NCI-H2107 treated with DMSO at 0.1 percent for 48 hours (cell line): Measurements from ENCODE around the gene STX1A.

Source experiments
- DNase-seq: peaks from one replicate; lab custom pipeline; 2025; ENCODE audit not compliant: unreplicated experiment; lab: John Stamatoyannopoulos, UW

STX1A gene

GRCh38 chr7:73718905-73719805, at the start of gene STX1A:
STX1A (minus strand) TSS chr7:73719669; CDS start chr7:73719631, 38 bp downstream.
- peak; percentile 14 for DNase-seq

GRCh38 chr7:73768641-73769480, 49.4 kb upstream of the STX1A start:
- no peak for DNase-seq

GRCh38 chr7:73766556-73767229, 47.2 kb upstream of the STX1A start:
- no peak for DNase-seq

DNA sequence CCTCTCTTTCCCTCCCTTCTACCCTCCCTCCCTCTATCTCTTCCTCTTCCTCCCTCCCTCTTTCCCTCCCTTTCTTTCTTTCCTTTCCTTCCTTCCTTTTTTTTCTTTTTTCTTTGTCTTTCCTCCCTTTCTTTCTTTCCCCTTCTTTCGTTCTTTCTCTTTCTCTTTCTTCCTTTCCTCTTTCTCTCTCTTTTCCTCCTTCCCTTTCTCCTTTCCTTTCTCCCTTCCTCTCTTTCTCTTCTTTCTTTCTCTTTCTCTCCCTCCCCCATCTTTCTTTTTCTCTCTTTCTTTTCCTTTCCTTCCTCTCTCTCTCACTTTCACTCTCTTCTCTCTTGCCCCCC, 43.2 kb upstream of the STX1A start:
- no peak for DNase-seq

DNA sequence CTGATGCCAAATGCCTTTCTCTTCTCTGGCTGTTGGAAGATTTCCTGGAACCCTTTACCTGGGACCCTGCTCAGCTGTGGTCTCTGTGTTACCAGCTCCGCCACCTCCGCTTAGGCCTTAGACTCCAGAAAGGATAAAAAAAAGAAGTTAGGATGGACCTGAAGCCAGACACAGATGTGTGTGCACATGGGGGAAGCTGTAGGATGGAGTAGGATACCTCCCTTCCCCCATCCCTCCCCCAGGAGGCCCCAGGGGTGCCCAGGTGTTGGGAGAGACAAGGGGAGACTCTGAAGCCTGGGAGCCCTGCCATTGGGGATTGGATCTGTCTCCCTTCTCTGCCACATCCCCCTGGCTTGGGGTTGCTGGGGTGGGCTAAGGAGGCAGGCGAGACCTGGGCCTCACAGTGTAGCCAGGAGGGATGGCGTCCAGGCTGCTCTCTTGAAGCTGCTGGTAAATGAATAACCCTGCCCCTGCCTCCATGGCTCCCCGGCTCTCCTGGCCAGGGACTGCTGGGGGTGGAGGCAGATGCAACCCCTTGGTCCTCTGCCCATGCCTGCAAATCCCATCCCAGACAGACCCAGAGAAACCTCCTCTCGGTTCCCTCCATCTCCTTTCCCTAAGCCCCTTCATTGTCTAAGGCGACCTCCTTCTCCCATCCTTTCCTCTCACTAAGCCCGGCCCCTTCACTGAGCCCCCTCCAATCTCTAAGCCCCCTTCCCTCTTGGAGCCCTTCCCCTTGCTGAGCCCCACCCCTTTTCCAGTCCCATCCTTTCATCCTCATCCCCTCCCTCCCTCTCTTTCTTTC, 42.6 kb upstream of the STX1A start:
- DNase-seq = no peak

GRCh38 chr7:73758581-73759138, 39.2 kb upstream of the STX1A start:
- DNase-seq = no peak

GRCh38 chr7:73749931-73750776, 30.7 kb upstream of the STX1A start:
- DNase-seq = no peak

- DNase-seq = no peak
Measured at GRCh38 chr7:73746378-73746777, 26.9 kb upstream of the STX1A start.

- peak; percentile 98 for DNase-seq
Measured at GRCh38 chr7:73742753-73743641, 23.5 kb upstream of the STX1A start.

DNA sequence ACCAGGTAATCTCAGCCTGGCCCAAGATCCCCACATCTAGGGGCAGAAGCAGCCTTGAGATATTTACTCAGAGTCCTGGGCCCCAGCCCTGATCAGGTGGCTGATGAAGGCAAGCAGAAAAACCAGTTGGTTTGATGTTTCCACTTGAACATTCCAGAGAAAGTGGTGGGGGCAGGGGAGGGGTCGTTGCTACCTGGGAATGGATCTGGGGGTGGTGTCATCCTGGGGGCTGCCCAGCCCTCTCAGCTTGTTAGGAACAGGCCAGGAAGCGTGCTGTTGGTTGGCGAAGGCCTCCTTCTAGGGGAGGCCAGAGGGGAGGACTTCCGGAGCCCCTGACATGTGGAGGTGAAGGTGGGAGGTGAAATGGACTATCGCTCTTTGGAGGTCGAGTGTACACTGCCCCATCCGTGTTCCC, 22.9 kb upstream of the STX1A start:
- DNase-seq = peak; percentile 48

- DNase-seq = peak; percentile 94
Measured at GRCh38 chr7:73741600-73741999, 22.1 kb upstream of the STX1A start.

DNA sequence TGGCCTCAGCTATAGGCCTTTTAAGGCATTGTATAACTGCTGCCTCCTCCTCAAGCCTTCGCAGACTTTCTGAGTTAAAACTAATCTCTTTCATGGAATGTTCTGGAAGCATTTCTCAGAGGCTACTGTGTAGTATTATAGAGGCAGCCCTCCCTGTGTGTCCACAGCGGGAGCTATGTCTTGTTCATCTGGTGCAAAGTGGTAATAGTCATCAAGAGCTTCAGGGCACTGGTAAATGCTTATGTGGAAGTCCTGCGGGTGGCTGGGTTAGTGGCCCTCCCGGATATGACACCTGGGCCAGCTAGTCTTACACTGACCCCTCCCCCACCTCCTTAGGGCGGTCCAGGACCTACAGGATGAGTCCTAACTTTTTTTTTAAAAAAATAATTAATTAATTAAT, 21.3 kb upstream of the STX1A start:
- no peak for DNase-seq

DNA sequence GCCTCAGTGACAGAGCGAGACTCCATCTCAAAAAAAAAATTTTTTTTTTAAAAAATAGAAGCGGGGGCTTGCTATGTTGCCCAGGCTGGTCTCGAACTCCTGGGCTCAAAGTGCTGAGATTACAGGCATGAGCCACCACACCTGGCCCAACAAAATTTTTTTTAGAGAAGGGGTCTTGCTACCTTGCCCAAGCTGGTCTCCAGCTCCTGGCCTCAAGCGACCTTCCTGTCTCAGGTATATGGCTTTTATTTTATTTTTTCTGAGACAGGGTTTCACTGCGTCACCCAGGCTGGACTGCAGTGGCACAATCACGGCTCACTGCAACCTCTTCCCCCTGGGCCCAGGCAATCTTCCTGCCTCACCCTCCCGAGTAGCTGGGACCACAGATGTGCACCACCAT, 20.7 kb upstream of the STX1A start:
- no peak for DNase-seq

- no peak for DNase-seq
Measured at GRCh38 chr7:73739387-73739767, 19.9 kb upstream of the STX1A start.

- DNase-seq = peak; percentile 99
Measured at GRCh38 chr7:73738612-73739386, 19.3 kb upstream of the STX1A start, which contains the start of gene ABHD11. ABHD11 (minus strand) TSS chr7:73738802; CDS start chr7:73738770, 32 bp downstream.

DNA sequence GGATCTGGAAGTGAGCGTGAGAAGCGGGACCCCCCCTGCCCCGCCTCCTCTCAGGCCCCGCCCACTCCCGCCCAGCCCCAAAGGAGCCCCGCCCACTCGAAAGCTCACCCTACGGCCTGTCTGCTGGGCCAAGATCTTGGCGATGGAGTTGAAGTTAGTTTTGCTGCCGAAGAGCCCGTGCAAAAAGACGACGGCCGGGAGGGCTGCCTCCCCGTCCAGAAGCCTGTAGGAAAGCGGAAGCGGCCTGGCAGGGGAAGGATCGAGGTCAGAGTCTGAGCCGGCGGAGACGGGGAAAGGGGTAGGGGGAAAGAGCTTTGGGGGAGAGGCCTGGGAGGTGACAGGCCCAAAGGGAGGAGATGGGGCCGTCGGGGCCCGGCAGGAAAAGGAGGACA, 18.7 kb upstream of the STX1A start:
- peak; percentile 25 for DNase-seq

DNA sequence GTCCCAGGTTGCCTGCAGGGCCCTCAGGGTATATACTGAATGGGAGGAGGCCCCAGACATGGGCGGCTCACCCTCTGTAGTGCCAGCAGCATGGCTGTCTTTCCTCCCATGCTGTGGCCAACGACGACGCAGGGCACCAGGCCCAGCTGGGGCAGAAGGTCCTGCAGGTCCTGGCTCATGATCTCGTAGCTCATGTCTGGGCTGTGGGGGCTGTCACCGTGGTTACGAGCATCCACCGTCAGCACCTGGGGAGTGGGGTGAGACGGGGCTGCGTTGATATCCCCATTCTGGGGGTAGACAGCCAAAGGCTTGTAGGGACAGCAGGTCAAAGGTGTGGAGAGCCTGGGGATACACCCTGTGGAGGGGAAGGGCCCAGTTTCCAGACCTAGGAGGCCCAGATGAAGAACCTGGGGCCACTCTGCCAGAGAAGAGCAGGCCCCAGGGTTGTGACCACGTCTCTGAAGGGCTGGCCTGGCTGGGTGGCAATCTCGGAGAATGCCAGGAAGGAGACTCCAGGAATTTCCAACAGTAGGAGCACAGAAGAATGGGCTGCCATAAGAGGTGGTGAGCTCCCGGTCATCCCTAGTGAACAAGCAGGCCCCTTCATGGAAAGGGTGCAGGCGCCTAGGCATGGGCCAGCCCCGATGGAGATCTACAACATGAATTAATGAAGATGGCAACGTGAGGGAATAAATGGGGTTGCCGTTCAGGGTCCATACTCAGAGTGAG, 18.2 kb upstream of the STX1A start:
- no peak for DNase-seq
